ENCODE measurements around the gene NFKB1.

The NFKB1 gene

GRCh38 chr4:102511830-102512605 is 10.9 kb downstream of the NFKB1 start:
- no peaks in the 10 kb centered on the region for H3K36me3 ChIP-seq (ENCODE audit: control insufficient read depth in 1 of 2, insufficient read depth in 2 of 2, low read length in 2 of 2)
- no peak overlapping the region for H4K91ac ChIP-seq (ENCODE audit: low read depth, low read length)
- H3K79me2 ChIP-seq (ENCODE audit: control insufficient read depth, insufficient read depth, low read length, poor library complexity): no peaks in the 10 kb centered on the region
- no peak overlapping the region for H4K12ac ChIP-seq (ENCODE audit: low read depth, low read length)
- peak; percentile 47 to 84 for DNase-seq
- H3K14ac ChIP-seq (ENCODE audit: low read length): no peak overlapping the region
- H3K4me2 ChIP-seq (ENCODE audit: low read length): no peak overlapping the region
- H4K8ac ChIP-seq (ENCODE audit: low read depth, low read length): no peak overlapping the region
- no peaks in the 10 kb centered on the region for H3K9me3 ChIP-seq (ENCODE audit: insufficient read depth, low read depth, low read length)
- no peak overlapping the region for H2AK5ac ChIP-seq (ENCODE audit: low read length)
- no peak overlapping the region for H3K4ac ChIP-seq (ENCODE audit: low read depth, low read length)
- H3K4me3 ChIP-seq (ENCODE audit: low read depth, low read length): no peak overlapping the region
- H3K27me3 ChIP-seq (ENCODE audit: insufficient read depth, low read length): no peaks in the 10 kb centered on the region
- H3K9ac ChIP-seq (ENCODE audit: low read length): no peak overlapping the region
- H3K4me1 ChIP-seq (ENCODE audit: control insufficient read depth in 1 of 2, insufficient read depth in 2 of 2, low read length in 2 of 2): no peaks in the 10 kb centered on the region
- no CpG with 5 or more reads among the region's 5 CpGs for WGBS (ENCODE audit: extremely low coverage, insufficient coverage, insufficient read length)
- no peak overlapping the region for H3K23ac ChIP-seq (ENCODE audit: low read length)
- no peak overlapping the region for H2AFZ ChIP-seq (ENCODE audit: insufficient read depth, low read length, poor library complexity)
- no peaks in the 10 kb centered on the region for H3K79me1 ChIP-seq (ENCODE audit: low read length)
- no peak overlapping the region for H2BK12ac ChIP-seq (ENCODE audit: low read length)
- no peak overlapping the region for H3K18ac ChIP-seq (ENCODE audit: low read length)
- no peak overlapping the region for H3K27ac ChIP-seq (ENCODE audit: low read depth, low read length)
- no peak overlapping the region for H2BK120ac ChIP-seq (ENCODE audit: insufficient read depth, low read length, poor library complexity)
- no peak overlapping the region for H2BK5ac ChIP-seq (ENCODE audit: low read depth, low read length, poor library complexity)

- Histone ChIP-seq H3K27me3 (ENCODE audit: insufficient read depth, low read length) (no peaks in the 10 kb centered on the region), H3K9ac (ENCODE audit: low read length) (no peak overlapping the region), H3K27ac (ENCODE audit: low read depth, low read length) (no peak overlapping the region), H2BK120ac (ENCODE audit: insufficient read depth, low read length, poor library complexity) (no peak overlapping the region), H2BK12ac (ENCODE audit: low read length) (no peak overlapping the region), H3K9me3 (ENCODE audit: insufficient read depth, low read depth, low read length) (no peaks in the 10 kb centered on the region), H4K12ac (ENCODE audit: low read depth, low read length) (no peak overlapping the region), H3K79me2 (ENCODE audit: control insufficient read depth, insufficient read depth, low read length, poor library complexity) (no peaks in the 10 kb centered on the region), H3K18ac (ENCODE audit: low read length) (no peak overlapping the region), H3K14ac (ENCODE audit: low read length) (no peak overlapping the region), H3K23ac (ENCODE audit: low read length) (no peak overlapping the region), H3K4me2 (ENCODE audit: low read length) (no peak overlapping the region), H2AK5ac (ENCODE audit: low read length) (no peak overlapping the region), H3K79me1 (ENCODE audit: low read length) (no peaks in the 10 kb centered on the region), H2AFZ (ENCODE audit: insufficient read depth, low read length, poor library complexity) (no peak overlapping the region), H3K4me3 (ENCODE audit: low read depth, low read length) (no peak overlapping the region), H4K91ac (ENCODE audit: low read depth, low read length) (no peak overlapping the region), H3K4me1 (ENCODE audit: control insufficient read depth in 1 of 2, insufficient read depth in 2 of 2, low read length in 2 of 2) (no peaks in the 10 kb centered on the region), H3K36me3 (ENCODE audit: control insufficient read depth in 1 of 2, insufficient read depth in 2 of 2, low read length in 2 of 2) (no peaks in the 10 kb centered on the region), H3K4ac (ENCODE audit: low read depth, low read length) (no peak overlapping the region), H4K8ac (ENCODE audit: low read depth, low read length) (no peak overlapping the region), H2BK5ac (ENCODE audit: low read depth, low read length, poor library complexity) (no peak overlapping the region)
- peak; percentile 45 to 73 for DNase-seq
- WGBS (ENCODE audit: extremely low coverage, insufficient coverage, insufficient read length): no CpG with 5 or more reads among the region's 6 CpGs
These were observed 13.3 kb downstream of the NFKB1 start for GRCh38 chr4:102514298-102514964.

- Histone ChIP-seq H3K9ac (ENCODE audit: low read length) (no peak overlapping the region), H4K91ac (ENCODE audit: low read depth, low read length) (no peak overlapping the region), H4K12ac (ENCODE audit: low read depth, low read length) (no peak overlapping the region), H3K4me2 (ENCODE audit: low read length) (no peak overlapping the region), H2BK5ac (ENCODE audit: low read depth, low read length, poor library complexity) (no peak overlapping the region), H2BK12ac (ENCODE audit: low read length) (no peak overlapping the region), H2BK120ac (ENCODE audit: insufficient read depth, low read length, poor library complexity) (no peak overlapping the region), H3K9me3 (ENCODE audit: insufficient read depth, low read depth, low read length) (no peaks in the 10 kb centered on the region), H3K79me2 (ENCODE audit: control insufficient read depth, insufficient read depth, low read length, poor library complexity) (no peaks in the 10 kb centered on the region), H4K8ac (ENCODE audit: low read depth, low read length) (no peak overlapping the region), H2AK5ac (ENCODE audit: low read length) (no peak overlapping the region), H3K18ac (ENCODE audit: low read length) (no peak overlapping the region), H3K14ac (ENCODE audit: low read length) (no peak overlapping the region), H3K4me3 (ENCODE audit: low read depth, low read length) (no peak overlapping the region), H3K27me3 (ENCODE audit: insufficient read depth, low read length) (no peaks in the 10 kb centered on the region), H3K36me3 (ENCODE audit: control insufficient read depth in 1 of 2, insufficient read depth in 2 of 2, low read length in 2 of 2) (no peaks in the 10 kb centered on the region), H3K79me1 (ENCODE audit: low read length) (no peaks in the 10 kb centered on the region), H3K4ac (ENCODE audit: low read depth, low read length) (no peak overlapping the region), H3K23ac (ENCODE audit: low read length) (no peak overlapping the region), H3K4me1 (ENCODE audit: control insufficient read depth in 1 of 2, insufficient read depth in 2 of 2, low read length in 2 of 2) (no peaks in the 10 kb centered on the region), H2AFZ (ENCODE audit: insufficient read depth, low read length, poor library complexity) (no peak overlapping the region), H3K27ac (ENCODE audit: low read depth, low read length) (no peak overlapping the region)
- no peak for DNase-seq
These were observed 16.6 kb downstream of the NFKB1 start for GRCh38 chr4:102517753-102518152.

- Histone ChIP-seq H2BK120ac (ENCODE audit: insufficient read depth, low read length, poor library complexity) (no peak overlapping the region), H3K4me1 (ENCODE audit: control insufficient read depth in 1 of 2, insufficient read depth in 2 of 2, low read length in 2 of 2) (no peaks in the 10 kb centered on the region), H4K91ac (ENCODE audit: low read depth, low read length) (no peak overlapping the region), H3K27me3 (ENCODE audit: insufficient read depth, low read length) (no peaks in the 10 kb centered on the region), H3K79me2 (ENCODE audit: control insufficient read depth, insufficient read depth, low read length, poor library complexity) (no peaks in the 10 kb centered on the region), H3K4ac (ENCODE audit: low read depth, low read length) (no peak overlapping the region), H2AFZ (ENCODE audit: insufficient read depth, low read length, poor library complexity) (no peak overlapping the region), H3K4me3 (ENCODE audit: low read depth, low read length) (no peak overlapping the region), H3K14ac (ENCODE audit: low read length) (no peak overlapping the region), H4K8ac (ENCODE audit: low read depth, low read length) (no peak overlapping the region), H3K36me3 (ENCODE audit: control insufficient read depth in 1 of 2, insufficient read depth in 2 of 2, low read length in 2 of 2) (no peaks in the 10 kb centered on the region), H3K18ac (ENCODE audit: low read length) (no peak overlapping the region), H3K27ac (ENCODE audit: low read depth, low read length) (no peak overlapping the region), H3K4me2 (ENCODE audit: low read length) (no peak overlapping the region), H2BK12ac (ENCODE audit: low read length) (no peak overlapping the region), H3K9me3 (ENCODE audit: insufficient read depth, low read depth, low read length) (no peaks in the 10 kb centered on the region), H2BK5ac (ENCODE audit: low read depth, low read length, poor library complexity) (no peak overlapping the region), H3K9ac (ENCODE audit: low read length) (no peak overlapping the region), H3K79me1 (ENCODE audit: low read length) (no peaks in the 10 kb centered on the region), H3K23ac (ENCODE audit: low read length) (no peak overlapping the region), H4K12ac (ENCODE audit: low read depth, low read length) (no peak overlapping the region), H2AK5ac (ENCODE audit: low read length) (no peak overlapping the region)
- no CpG with 5 or more reads among the region's 2 CpGs for WGBS (ENCODE audit: extremely low coverage, insufficient coverage, insufficient read length)
- DNase-seq: no peak
These were observed 17.6 kb downstream of the NFKB1 start for GRCh38 chr4:102518703-102519131.
